OCI-M2 (cell line): ENCODE measurements around the gene CACNA1B.
"Not testable (repeated sequence)": the region's sequence is repeated elsewhere in the genome, so short reads cannot be mapped to it uniquely, and the experiment has no call there.

Experiments used
- DNase-seq: peaks from one replicate; lab custom pipeline; 2025; ENCODE audit not compliant: unreplicated experiment; lab: John Stamatoyannopoulos, UW

Gene CACNA1B

GRCh38 chr9:138111607-138112006, 234.0 kb downstream of the CACNA1B start:
- no peak for DNase-seq

GRCh38 chr9:138112090-138112748, 234.6 kb downstream of the CACNA1B start:
- DNase-seq: no peak

GRCh38 chr9:138112791-138113600, 235.4 kb downstream of the CACNA1B start:
- DNase-seq: no peak

- not testable (repeated sequence) for DNase-seq
Observed at GRCh38 chr9:138113701-138114325, 236.2 kb downstream of the CACNA1B start.

GRCh38 chr9:138114501-138115245, 237.1 kb downstream of the CACNA1B start:
- DNase-seq: no peak

- DNase-seq: no peak
Observed at GRCh38 chr9:138115506-138115905, 237.9 kb downstream of the CACNA1B start.

- DNase-seq: no peak
Observed at GRCh38 chr9:138116521-138116920, 238.9 kb downstream of the CACNA1B start.

GRCh38 chr9:138117101-138117750, 239.6 kb downstream of the CACNA1B start:
- DNase-seq: no peak

- no peak for DNase-seq
Observed at GRCh38 chr9:138117836-138118235, 240.3 kb downstream of the CACNA1B start.

- DNase-seq: no peak
Observed at GRCh38 chr9:138118601-138119071, 241.1 kb downstream of the CACNA1B start.

GRCh38 chr9:138119202-138120027, 241.8 kb downstream of the CACNA1B start:
- no peak for DNase-seq

- DNase-seq: no peak
Observed at GRCh38 chr9:138120072-138120471, 242.5 kb downstream of the CACNA1B start.

GRCh38 chr9:138120511-138121437, 243.2 kb downstream of the CACNA1B start:
- no peak for DNase-seq

- no peak for DNase-seq
Observed at GRCh38 chr9:138121438-138122050, 244.0 kb downstream of the CACNA1B start.

GRCh38 chr9:138122201-138122600, 244.6 kb downstream of the CACNA1B start:
- no peak for DNase-seq

GRCh38 chr9:138122676-138123075, 245.1 kb downstream of the CACNA1B start:
- no peak for DNase-seq

GRCh38 chr9:138123086-138123485, 245.5 kb downstream of the CACNA1B start:
- DNase-seq: no peak
